Activated CD4-positive, alpha-beta T cell treated with anti-CD3 and anti-CD28 coated beads, Interleukin-2, amount 50 U/mL, for 48 hours (primary cell): Measurements from ENCODE around the gene INPP1.
"Not testable (repeated sequence)": the region's sequence is repeated elsewhere in the genome, so short reads cannot be mapped to it uniquely, and the experiment has no call there.

Experiments
- DNase-seq, 2 experiments: peaks; one replicate each; pipeline ENCODE4 v3.0.0-alpha.2; 2020

INPP1 gene

DNA sequence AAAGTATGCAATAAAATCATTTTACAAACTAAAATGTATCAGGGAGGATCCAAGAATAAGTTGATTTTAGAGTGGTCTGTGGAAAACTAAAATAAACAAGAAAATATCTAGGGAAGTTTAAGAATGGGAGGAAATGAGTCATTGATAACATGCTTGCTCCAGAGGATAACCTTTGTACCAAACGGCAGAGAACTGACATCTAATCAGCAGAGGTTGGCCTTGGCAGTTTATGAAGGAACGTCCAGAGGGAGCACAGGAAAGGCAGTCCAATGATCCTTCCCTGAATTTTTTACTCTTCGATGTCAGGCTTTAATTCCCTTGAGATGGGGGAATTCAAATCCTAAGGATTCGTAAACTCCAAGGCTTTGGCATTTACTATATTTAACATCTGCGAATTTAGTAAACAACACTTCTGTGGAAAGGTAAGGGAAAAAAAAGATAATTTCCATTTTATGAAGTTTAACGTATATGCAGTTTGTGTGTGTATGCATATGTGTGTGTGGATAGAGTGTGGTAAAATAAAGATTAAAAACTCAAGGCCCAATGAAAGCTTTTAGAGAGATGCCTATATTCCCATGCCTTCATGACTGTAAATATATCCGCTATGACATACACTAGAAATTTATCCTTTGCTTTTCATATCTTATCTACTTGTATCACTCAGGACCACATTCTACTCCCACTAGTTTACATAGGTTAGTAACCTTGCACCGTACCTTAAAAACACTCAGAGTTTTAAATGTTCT is 8.7 kb upstream of the INPP1 start:
- no peak for DNase-seq

GRCh38 chr2:190335225-190335559 is 8.2 kb upstream of the INPP1 start:
- DNase-seq: no peak

- DNase-seq: not testable (repeated sequence)
Measured at GRCh38 chr2:190335584-190335983, 7.8 kb upstream of the INPP1 start.

- no peak for DNase-seq
Measured at GRCh38 chr2:190336420-190336819, 7.0 kb upstream of the INPP1 start.

GRCh38 chr2:190338453-190338852 is 4.9 kb upstream of the INPP1 start:
- DNase-seq: no peak

GRCh38 chr2:190339394-190339793 is 4.0 kb upstream of the INPP1 start:
- DNase-seq: no peak

DNA sequence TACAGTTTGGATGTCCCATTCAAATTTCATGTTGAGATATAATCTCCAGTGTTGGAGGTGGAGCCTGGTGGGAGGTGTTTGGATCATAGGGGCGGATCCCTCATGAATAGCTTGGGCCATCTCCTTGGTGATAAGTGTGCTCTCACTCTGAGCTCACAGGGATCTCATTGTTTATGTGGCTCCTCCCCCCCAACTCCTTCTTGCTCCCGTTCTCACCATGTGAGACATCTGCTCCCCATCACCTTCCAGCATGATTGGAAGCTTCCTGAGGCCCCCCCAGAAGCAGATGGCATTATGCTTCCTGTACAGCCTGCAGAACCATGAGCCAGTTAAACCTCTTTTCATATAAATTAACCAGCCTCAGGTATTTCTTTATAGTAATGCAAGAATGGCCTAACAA is 3.0 kb upstream of the INPP1 start:
- no peak for DNase-seq

- no peak for DNase-seq
Measured at GRCh38 chr2:190342611-190343010, 778 bp upstream of the INPP1 start.

- DNase-seq: no peak
Measured at GRCh38 chr2:190343089-190343535, 277 bp upstream of the INPP1 start.

DNA sequence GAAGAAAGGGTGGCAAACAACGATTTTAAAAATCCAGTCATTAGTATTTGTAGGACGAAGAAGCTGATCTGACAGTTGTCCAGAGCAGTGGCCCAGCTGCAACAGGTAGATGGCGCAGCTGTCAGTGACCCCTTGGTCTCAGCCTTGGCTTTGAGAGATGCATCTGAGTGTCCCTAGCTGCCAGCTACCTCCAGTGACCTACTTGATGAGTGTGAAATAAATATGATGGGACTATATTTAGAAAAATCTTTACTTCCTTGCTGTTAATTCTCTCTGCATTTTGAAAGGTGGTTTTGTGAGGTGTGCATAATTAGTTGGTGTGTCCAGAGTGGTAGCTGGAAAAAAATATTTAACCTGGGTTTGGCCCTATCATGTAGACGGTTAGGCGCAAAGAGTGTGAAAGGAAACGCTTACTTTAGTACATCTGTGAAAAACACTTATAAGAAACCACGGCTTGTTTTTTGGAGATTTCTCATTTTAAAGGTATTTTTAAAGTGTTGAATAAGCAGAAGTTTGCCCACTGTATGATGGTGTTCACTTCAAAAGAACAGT is 963 bp downstream of the INPP1 start:
- DNase-seq: no peak

DNA sequence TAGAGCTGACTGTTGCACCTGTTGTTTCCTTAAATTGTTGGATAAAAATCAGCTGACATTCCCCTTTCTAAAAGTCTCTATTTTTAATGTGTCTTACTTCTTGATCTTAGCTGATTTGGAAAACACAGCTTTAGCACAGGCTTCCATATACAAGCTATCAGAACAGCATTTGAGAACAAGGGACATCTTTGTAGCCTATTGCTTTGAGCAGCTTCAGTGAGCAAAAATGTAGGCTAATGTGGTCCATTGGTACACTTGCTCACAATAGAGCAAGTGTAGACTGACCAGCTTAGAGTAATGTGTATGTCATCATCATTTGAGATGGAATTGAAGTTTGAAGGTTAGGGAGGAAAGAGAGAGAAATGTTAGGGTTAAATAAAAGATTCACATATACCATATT is 7.0 kb downstream of the INPP1 start:
- no peak for DNase-seq

- DNase-seq: no peak
Measured at GRCh38 chr2:190351955-190352354, 8.6 kb downstream of the INPP1 start.

- DNase-seq: no peak
Measured at GRCh38 chr2:190352668-190353536, 9.5 kb downstream of the INPP1 start.

- no peak for DNase-seq
Measured at GRCh38 chr2:190353537-190353899, 10.1 kb downstream of the INPP1 start.

- DNase-seq: no peak
Measured at GRCh38 chr2:190354003-190354690, 10.8 kb downstream of the INPP1 start.

- no peak for DNase-seq
Measured at GRCh38 chr2:190355968-190356644, 12.7 kb downstream of the INPP1 start.

GRCh38 chr2:190357600-190357999 is 14.2 kb downstream of the INPP1 start:
- no peak for DNase-seq

DNA sequence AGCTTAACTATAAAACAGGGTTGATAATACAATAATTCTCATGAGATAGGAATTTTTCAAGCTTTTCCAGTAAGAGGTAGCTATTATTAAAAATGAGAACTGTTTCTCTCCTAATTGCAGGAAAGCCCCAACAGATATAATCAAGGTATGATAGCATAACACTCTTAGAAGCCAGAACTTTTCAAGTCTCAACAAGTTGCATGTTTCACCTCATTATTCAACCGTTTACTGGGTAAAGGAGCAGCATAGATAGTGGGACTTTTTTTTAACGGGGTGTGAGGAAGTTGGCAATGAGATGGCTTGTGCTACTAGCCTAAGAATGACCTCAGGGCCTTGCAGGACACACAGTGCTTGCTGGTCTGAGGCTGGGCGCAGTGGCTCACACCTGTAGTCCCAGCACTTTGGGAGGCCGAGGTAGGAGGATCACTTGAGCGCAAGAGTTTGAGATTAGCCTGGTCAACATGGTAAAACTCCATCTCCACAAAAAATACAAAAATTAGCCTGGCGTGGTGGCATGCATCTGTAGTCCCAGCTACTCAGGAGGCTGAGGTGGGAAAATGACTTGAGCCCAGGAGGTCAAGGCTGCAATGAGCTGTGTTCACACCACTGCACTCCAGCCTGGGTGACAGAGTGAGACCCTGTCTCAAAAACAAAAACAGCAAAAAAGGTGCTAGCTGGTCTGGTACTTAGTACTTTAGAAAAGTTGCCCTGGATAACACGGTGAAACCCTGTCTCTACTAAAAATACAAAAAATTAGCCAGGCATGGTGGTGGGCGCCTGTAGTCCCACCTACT is 15.5 kb downstream of the INPP1 start:
- not testable (repeated sequence) for DNase-seq

GRCh38 chr2:190360561-190360960 is 17.2 kb downstream of the INPP1 start:
- no peak for DNase-seq

DNA sequence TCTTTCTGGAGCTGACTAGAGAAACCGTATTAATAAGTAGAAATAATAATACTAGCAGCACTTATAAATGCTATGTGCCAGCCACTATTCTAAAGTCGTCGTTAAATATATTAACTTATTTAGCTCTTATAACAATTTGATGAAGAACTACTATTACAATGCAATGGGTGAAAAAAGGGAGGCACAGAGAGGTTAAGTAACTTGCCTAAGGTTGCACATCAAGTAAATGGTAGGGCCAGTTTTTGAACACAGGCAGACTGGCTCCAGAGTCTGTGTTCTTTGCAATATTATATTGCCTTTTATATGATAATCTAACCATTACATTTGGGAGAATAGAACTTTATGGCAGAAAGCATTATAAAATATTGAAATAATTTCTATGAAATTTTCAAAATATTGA is 17.6 kb downstream of the INPP1 start:
- no peak for DNase-seq

DNA sequence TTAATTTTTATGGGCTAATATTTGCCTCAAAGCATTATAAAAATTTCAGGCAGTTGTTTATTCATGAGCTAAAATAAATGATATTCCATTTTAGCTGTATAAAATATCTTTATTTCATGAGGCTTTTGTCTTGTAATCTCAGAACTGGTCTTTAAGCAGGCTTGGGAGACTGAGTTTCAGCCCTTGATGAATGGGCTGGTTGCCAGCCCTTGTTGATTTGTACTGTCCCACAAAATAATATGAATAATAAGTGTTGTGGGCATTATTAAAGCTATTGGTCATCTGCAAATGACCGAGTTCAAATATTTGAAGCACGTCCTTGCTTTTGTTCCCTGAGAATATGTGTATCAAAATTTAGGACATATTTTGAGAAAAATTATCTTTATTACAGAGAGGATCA is 18.2 kb downstream of the INPP1 start:
- no peak for DNase-seq

DNA sequence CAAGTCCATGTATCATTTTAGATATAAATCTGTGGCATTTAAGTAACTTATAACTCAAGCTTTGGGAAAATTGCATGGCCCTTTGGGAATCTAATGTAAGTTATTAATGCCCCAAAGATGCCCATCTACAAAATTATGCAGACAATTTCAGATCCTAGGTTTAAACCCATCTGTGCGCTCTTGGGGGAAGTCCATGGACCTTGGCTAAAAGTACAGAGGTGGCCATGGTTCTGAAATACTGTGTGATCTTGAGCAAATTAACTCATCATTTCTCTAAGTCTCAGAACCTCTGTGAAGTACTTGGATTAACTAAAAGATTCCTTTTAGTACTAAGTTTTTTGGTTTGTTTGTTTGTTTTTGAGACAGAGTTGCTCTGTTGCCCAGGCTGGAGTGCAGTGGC is 19.5 kb downstream of the INPP1 start:
- no peak for DNase-seq
